T-helper 9 cell (primary cell): ENCODE measurements around the gene CAPG.
"Not testable (repeated sequence)": the region's sequence is repeated elsewhere in the genome, so short reads cannot be mapped to it uniquely, and the experiment has no call there.

Experiments
- DNase-seq: peaks from one replicate; pipeline ENCODE4 v3.0.0-alpha.2; 2020

CAPG gene

DNA sequence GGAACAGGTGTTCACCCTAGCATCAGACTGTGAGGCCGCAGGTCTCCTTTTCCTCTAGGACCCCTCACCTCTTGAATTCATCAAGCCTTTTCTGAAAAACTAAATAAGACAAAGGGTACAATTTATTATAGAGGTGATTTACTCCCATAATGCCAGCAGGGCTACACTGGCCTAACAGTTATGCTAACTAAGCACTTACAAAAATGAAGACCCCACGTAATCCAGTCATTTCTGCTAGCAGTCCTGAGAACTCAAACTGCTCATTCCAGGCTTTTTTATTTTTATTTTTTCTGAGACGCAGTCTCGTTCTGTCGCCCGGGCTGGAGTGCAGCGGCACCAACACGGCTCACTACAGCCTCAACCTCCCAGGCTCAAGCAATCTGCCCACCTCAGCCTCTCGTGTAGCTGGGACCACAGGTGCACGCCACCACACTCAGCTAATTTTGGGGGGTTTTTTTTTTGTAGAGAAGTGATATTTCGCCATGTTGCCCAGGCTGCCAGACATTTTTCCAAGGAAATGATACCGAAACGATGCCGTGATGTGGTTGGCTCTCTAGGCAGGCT, 14.2 kb downstream of the CAPG start:
- no peak for DNase-seq

DNA sequence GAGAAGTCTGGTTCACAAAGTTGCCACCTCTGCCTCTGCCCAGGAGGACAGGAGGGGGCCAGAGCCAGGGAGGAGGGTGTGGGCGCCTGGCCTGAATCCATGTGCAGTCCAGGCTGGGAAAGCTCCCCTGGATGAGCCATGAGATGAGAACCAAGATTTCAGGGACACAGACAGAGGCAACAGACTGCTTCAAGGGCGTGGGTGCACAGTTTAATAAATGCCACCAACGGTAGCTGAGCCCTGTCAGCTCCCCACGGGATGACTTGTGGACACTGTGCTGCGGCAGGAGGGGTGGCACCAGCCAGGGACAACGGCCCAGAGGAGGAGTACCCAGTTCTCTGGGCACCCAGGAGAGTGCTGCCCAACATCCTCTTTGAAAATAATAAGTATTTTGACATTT, 15.2 kb downstream of the CAPG start:
- no peak for DNase-seq

GRCh38 chr2:85394261-85394681, 15.9 kb downstream of the CAPG start:
- no peak for DNase-seq

GRCh38 chr2:85393836-85394235, 16.3 kb downstream of the CAPG start:
- DNase-seq, result no peak

DNA sequence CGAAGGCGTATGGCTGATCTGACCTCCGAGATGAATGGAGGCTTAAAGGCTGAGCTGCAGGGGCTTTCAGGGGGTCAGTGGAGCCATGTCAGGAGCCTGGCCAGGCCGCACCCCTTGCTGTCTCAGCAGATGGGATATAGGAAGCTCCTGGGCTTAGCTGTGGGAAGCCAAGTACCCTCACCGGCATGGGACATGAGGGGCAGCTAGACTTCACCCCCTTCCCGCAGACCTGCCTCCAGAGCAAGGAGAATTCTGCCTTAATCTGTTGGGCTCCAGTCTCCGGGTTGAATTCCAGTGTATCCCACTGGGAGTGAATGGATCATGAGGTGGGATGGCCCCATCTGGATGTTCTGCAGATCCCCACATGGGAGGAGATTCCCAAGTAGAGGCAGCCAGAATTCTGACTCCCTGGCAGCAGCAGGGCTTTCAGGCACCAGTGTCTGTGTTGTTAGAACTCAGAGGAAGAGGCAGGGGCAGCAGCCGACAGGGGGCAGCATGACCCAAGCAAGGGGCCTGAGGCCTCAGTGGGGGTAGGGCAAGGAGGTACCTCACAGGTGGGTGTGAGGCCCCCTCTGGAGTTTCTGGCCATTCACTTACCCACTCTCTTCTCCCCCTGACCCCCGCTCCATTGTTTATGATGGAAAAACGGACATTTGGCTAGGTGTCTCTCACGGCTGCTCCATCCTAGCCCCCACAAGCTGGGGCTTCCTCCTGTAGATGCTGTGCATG, 19.1 kb downstream of the CAPG start:
- DNase-seq, result peak; percentile 68

- no peak for DNase-seq
Observed at GRCh38 chr2:85388878-85389538, 21.2 kb downstream of the CAPG start.

- no peak for DNase-seq
Observed at GRCh38 chr2:85387754-85388153, 22.4 kb downstream of the CAPG start.

DNA sequence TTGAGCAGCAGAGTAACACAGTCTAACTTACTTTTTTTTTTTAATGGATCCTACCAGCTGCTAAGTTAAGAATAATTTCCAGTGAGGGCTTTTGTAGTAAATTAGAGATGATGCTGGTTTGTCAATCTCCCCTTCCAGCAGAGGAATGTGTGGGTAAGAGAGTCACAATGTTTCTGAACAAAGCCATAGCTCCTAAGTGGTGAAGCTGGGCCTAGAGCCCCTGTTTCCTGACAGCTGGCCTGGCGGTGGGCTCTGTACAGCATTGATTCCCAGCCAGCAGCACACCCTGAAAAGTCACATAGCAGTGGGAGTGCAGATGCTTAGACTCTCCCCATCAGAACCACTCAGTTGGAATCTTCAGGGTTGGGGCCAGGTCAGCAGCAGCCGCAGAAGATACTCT, 24.4 kb downstream of the CAPG start:
- no peak for DNase-seq

GRCh38 chr2:85383850-85384249, 26.3 kb downstream of the CAPG start:
- no peak for DNase-seq

DNA sequence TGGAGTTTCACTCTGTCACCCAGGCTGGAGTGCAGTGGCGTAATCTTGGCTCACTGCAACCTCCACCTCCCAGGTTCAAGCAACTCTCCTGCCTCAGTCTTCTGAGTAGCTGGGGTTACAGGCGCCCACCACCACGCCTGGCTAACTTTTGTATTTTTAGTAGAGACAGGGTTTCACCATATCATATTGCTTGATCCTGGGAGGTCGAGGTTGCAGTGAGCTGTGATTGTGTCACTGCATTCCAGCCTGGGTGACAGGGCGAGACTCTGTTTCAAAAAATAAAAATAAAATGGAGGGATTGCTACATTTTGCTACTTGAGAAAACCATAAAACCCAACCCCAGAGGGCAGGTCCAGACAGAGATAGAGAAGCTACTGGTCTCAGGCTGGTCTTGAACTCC, 27.0 kb downstream of the CAPG start:
- DNase-seq, result not testable (repeated sequence)

DNA sequence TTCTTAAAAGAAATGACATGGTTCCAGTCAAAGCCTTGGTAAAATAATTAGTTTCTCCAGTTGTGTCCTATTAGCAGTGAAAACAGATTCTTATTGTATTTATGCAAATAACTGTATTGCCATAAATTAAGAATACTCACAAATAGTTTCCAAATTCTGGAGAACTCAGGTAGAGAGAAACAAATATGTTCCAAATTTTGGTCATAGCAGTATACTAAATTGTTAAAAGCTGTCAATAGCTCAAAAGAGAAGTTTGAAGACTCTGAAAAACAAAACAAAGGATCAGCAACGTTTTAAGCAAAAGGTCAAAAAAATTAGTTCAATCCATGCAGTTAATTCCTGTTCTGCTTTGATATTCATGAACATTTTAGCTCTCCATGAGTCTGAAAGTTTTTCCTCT, 30.1 kb downstream of the CAPG start:
- DNase-seq, result no peak

DNA sequence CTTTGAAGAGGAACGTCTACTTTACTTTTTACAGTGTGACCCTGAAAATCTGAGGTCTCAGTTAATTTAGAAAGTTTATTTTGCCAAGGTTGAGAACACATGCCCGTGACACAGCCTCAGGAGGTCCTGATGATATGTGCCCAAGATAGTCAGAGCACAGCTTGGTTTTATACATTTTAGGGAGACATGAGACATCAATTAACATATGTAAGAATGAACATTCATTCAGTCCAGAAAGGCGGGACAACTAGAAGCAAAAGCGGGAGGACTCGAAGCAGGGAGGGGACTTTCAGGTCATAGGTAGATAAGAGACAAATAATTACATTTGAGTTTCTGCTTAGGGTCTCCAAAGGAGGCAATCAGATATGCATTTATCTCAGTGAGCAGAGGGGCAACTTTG, 31.9 kb downstream of the CAPG start:
- no peak for DNase-seq

- no peak for DNase-seq
Observed at GRCh38 chr2:85377083-85377482, 33.1 kb downstream of the CAPG start.

DNA sequence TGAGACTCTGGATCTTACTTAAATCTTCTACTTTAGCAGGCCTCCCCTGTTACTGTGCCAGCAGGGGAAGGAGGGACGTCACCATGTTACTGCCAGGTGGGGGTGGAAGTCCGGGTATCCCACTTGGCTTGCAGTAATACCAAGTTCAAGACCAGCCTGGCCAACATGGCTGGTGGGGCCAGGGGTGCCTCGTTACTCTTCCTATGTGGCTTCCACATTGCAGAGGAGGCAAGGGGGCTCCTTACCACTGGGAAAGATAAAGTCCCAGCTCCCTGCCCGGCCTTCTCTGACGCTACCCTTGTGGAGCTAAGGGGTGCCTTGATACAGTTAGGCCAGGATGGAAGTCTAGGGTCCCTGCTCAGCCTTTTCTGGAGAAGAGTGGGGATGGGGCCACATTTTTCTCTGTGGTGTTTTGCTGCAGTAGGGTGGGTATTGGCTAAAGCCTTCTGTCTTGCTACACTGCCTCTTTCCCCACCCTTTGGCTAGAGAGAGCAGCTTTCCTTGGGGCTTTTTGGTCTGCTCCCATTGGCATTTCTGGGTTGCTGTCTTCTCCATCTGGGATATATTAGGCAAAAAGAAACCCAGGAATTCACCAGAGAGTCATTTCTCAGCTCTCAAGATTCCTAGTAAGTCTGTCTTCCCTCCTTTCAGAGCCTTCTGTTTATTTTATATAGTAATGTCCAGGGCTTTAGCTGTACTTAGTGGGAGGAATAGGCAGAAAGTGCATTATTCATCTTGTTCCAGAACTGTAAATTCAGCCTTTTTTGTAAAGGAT, 33.7 kb downstream of the CAPG start:
- no peak for DNase-seq

- no peak for DNase-seq
Observed at GRCh38 chr2:85371045-85371444, 39.1 kb downstream of the CAPG start.

GRCh38 chr2:85369500-85369899, 40.7 kb downstream of the CAPG start:
- DNase-seq, result no peak

DNA sequence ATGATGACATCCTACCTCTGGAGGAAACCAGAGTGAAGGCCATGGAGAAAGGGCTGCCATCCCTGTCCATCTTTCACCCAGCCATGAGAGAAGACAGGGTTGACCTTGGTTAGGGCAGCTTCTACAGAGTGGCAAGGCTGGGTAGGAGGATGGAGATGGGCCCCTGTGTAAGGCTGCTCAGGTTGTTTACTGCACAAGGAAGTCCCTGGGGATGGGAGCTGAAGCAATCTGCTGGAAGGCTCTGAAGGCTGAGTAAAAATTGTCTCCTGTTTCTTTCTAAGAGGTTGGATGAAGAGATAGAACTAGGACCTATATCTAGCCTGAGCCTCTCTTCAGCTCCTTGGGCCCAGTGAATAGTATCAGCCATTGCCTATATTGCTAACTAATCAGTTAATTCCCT, 41.2 kb downstream of the CAPG start:
- DNase-seq, result no peak

DNA sequence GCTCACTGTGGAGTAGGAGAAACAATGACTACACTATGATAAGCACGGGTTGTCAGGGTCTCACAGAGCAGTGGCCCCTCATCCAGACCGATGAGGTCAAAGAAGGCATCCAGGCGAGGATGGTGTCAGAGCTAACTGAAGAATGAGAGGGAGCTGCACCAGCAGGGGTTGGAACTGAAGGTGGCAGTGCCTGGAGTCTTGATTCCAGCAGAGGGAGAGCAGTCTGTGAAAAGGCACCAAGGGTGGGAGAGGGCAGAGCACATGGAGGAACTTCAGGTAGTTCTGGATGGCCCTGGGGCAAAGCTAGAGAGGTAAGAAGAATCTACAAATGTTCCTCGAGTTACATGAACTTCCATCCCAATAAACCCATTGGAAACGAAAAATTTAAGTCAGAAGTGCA, 43.0 kb downstream of the CAPG start:
- no peak for DNase-seq

DNA sequence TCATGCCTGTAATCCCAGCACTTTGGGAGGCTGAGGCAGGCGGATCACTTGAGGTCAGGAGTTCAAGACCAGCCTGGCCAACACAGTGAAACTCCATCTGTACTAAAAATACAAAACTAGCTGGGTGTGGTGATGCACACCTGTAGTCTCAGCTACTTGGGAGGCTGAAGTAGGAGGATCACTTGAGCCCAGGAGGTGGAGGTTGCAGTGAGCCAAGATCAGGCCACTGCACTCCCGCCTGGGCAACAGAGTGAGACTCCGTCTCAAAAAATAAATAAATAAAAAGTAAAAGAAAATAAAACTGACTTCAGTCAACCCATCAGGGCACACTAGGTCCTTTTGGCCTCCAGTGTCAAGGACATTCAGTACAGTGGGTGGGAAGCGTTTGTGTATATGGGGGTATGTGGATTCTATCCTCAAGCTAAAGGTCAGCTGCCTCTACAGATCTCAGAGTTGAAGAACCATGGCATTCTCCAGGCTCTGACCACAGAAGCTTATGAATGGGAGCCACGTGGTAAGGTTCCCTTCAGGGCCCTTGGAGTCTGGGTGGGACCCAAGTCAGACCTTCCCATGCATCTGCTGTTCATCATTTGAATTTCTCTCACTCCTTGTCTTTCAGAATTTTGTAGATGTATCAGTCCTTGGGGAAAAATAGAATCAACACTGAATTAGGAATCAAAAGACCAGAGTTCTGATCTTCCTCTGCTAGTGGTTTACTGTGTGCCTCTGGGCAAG, 47.3 kb downstream of the CAPG start:
- DNase-seq, result not testable (repeated sequence)

DNA sequence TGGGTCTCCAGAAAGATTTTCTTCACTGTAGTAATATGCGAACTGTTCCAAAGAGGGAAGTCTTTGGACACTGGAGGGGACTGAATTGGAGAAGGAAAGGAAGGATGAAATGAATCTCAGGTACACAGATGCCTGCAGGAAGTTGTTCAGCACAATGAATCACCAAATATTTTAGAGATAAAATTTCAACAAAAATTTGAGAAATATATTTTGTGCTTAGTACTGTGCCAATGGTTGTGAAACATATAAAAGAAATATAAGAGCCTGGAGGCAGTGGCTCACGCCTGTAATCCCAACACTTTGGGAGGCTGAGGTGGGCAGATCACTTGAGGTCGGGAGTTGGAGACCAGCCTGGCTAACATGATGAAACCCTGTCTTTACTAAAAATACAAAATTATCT, 52.4 kb downstream of the CAPG start:
- no peak for DNase-seq

DNA sequence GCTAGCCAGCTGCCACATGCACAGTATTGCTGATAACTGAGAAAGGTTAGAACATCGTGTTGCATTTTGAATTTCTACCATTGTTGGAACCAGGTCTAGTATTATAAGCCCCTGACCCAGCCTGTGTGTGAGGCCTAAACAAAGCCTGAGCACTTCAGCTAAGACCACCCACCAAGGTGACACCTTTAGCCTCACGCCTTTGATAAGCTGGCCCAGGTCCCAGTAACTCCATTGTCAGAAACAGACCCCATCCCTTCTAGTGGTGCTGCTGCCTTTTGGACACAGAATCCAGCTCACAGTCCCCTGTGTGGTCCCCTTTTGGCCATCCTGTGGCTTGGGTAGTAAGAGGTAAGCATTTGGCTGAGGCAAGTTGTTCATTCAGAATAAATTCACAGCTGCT, 54.0 kb downstream of the CAPG start:
- DNase-seq, result no peak

DNA sequence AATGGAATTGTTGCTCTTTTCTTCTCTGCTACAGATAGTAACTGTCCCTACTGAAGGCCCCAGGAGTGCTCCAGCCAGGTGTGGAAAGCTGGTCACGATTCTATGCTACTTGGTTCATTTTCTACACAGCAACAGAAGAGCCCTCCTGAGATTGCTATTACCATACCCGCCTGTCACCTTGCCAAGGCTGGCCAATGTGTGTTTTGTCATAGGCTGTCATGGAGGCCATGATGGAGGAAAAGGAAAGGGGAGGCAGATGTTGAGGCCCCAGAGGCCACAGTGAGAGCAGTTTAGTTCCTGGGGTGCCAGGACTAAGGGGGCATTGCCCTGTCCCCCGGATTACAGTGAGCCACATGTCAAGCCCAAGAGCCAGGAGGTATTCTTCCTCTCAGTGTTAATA, 54.6 kb downstream of the CAPG start:
- no peak for DNase-seq

DNA sequence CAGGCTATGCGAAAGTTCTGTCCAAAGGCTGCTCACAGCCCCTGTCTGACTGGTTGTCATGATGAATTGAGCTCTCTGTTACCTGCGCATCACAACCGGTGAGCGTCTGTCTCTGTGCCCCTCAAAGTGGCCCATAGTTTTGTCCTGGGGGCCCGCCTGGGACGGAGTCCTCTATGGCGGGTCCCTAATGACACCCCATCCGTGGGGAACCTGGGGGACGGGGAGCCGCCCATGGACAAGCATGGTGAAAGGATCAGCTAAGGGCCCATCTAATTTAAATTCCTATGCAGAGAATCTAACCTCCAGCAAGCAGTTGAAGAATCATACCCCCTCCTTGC, 55.1 kb downstream of the CAPG start:
- no peak for DNase-seq
